SK-N-MC (cell line): ENCODE data around the gene SCP2D1.

Experiments used
- EZH2 ChIP-seq: fragments of 200-600 bp; sonication (generic); IDR thresholded peaks from one replicate; pipeline ENCODE4 v1.6.1; 2017; ENCODE audit warnings: antibody characterized with exemption
- POLR2AphosphoS5 ChIP-seq: IDR thresholded peaks from 2 replicates; pipeline ENCODE4 v1.6.1; 2012; ENCODE audit warnings: mild to moderate bottlenecking, low read depth, low read length, borderline replicate concordance

DNA sequence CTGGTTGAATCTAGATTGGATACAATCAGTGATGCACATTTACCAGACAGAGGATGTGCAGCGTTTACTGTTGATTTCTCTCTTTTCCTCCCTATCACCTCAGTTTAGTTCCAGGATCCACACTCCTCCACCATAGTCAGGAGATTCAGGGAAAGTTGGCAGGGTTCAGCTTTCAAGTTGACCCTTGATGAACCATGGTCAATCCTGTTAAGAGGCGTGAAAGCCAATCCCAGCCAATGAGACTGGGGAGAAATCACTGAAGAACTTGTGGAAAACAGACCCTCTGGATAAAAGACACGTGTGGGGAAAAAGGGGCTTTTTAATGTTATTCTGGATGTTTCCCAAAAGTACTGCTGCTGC is 19.2 kb upstream of the SCP2D1 start:
- TF ChIP-seq POLR2AphosphoS5 (no peak), EZH2 (no peak)
